ENCODE data around the gene LRRC55. TPM values are rescaled to one million over a fixed set of nuclear protein-coding genes. Genes with fewer than 3 reads are reported as not detected.

The LRRC55 gene
- total and polyA plus RNA-seq, 2 donors (not counting 3 experiments of a cell fraction or from before 2014, with no cell fraction given) = not detected

- intact Hi-C loops (cut with micrococcal nuclease) = loop anchor here (5.0 kb wide), 1 partner anchor 41 kb away; no protein-coding TSS in a partner anchor
- peaks cover 0 to 4% of the 10 kb centered on the region in 2 experiments for H3K27me3 ChIP-seq (ENCODE audit: control insufficient read depth in 2 of 2, insufficient read depth in 2 of 2, low read length in 2 of 2)
- ChIA-PET CTCF (no interaction called here), POLR2A (no interaction called here)
- no peak for DNase-seq (ENCODE audit: low read depth, low spot score)
- BruUV-seq (replicated peaks) = no TSS peak
- dilution Hi-C loops (cut with MboI; ENCODE audit: extremely low pct_ligation_motif_present, low sequenced_read_pairs) = no loop called here
- no peak overlapping the region for H3K4me3 ChIP-seq (replicated peaks in 1 of 3; ENCODE audit: insufficient read depth in 1 of 3, low read depth in 1 of 3, low read length in 3 of 3)
- TF ChIP-seq GATA2 (IDR thresholded peaks at IDR 0.05; ENCODE audit: insufficient read depth, insufficient read length, low read depth, low read length) (no peak), MYC (IDR thresholded peaks at IDR 0.05; ENCODE audit: low read depth, low read length) (no peak), FOS (IDR thresholded peaks at IDR 0.05; ENCODE audit: borderline replicate concordance, insufficient read depth, low read length) (no peak), POLR2A (IDR thresholded peaks at IDR 0.05; ENCODE audit: low read depth, low read length) (no peak), EZH2 (IDR thresholded peaks at IDR 0.05; ENCODE audit: borderline replicate concordance, low read depth, low read length, severe bottlenecking) (no peak), JUN (IDR thresholded peaks at IDR 0.05; ENCODE audit: borderline replicate concordance, insufficient read depth, insufficient read length, low read depth) (no peak), MAX (IDR thresholded peaks at IDR 0.05; ENCODE audit: insufficient read depth, insufficient read length) (no peak), POLR2AphosphoS5 (IDR thresholded peaks at IDR 0.05; ENCODE audit: insufficient read depth, low read depth, low read length) (no peak), CTCF (IDR thresholded peaks at IDR 0.05; ENCODE audit: extremely low read depth in 1 of 2, insufficient read depth in 1 of 2, low read depth in 1 of 2, low read length in 2 of 2) (no peak)
- no peak overlapping the region for H3K9ac ChIP-seq (replicated peaks; ENCODE audit: extremely low read depth, insufficient read depth, low read length)
- H4K20me1 ChIP-seq (replicated peaks; ENCODE audit: control insufficient read depth, extremely low read depth, insufficient read depth, low read length) = no peaks in the 10 kb centered on the region
- H3K4me1 ChIP-seq (ENCODE audit: control insufficient read depth, extremely low read depth, insufficient read depth, low read length) = no peaks in the 10 kb centered on the region
- H3K79me2 ChIP-seq (ENCODE audit: control insufficient read depth, insufficient read depth, low read length) = no peaks in the 10 kb centered on the region
- H3K4me2 ChIP-seq (ENCODE audit: insufficient read depth, low read length) = no peak overlapping the region
- no peaks in the 10 kb centered on the region for H3K9me1 ChIP-seq (replicated peaks; ENCODE audit: control insufficient read depth, extremely low read depth, insufficient read depth, low read length)
- no peak overlapping the region for H2AFZ ChIP-seq (ENCODE audit: low read depth, low read length)
- FAIRE-seq = no peak
- H3K27ac ChIP-seq (ENCODE audit: insufficient read depth, low read depth, low read length) = no peak overlapping the region
- H3K36me3 ChIP-seq (ENCODE audit: control insufficient read depth in 2 of 2, extremely low read depth in 1 of 2, insufficient read depth in 2 of 2, low read length in 2 of 2) = no peaks in the 10 kb centered on the region
- no peaks in the 10 kb centered on the region for H3K9me3 ChIP-seq (replicated peaks; ENCODE audit: control insufficient read depth, insufficient read depth, low read length)
Observed at GRCh38 chr11:57163160-57163868, 18.4 kb upstream of the LRRC55 start.

Data from endothelial cell of umbilical vein (primary cell).